Neural cell (in vitro differentiated cells): Measurements from ENCODE around the gene GLB1L.
A peak's percentile ranks its signal among the peaks of the same experiment; 100 is the strongest.

ENCODE experiments used
- CTCF ChIP-seq: fragments of 450-650 bp; IDR thresholded peaks from 2 replicates; pipeline ENCODE4 v1.5.1; 2014; ENCODE audit warnings: antibody characterized with exemption, mild to moderate bottlenecking, moderate library complexity; ENCODE audit not compliant: poor library complexity, severe bottlenecking
- EP300 ChIP-seq: fragments of 450-650 bp; conservative IDR thresholded peaks from 2 replicates; pipeline ENCODE4 v1.6.1; 2014; ENCODE audit warnings: antibody characterized with exemption, mild to moderate bottlenecking, moderate library complexity; ENCODE audit not compliant: poor library complexity, severe bottlenecking
- EZH2 ChIP-seq: fragments of 200-600, 300-800 bp; shearing (Covaris generic), sonication (generic); IDR thresholded peaks from 2 replicates; pipeline ENCODE4 v1.6.1; 2014; ENCODE audit warnings: antibody characterized with exemption, low read length, borderline replicate concordance, mild to moderate bottlenecking; ENCODE audit not compliant: insufficient read depth, poor library complexity, severe bottlenecking
- MXI1 ChIP-seq: fragments of 450-650 bp; conservative IDR thresholded peaks from 2 replicates; pipeline ENCODE4 v1.6.1; 2014; ENCODE audit warnings: antibody characterized with exemption, mild to moderate bottlenecking; ENCODE audit not compliant: poor library complexity, severe bottlenecking
- POLR2AphosphoS5 ChIP-seq: IDR thresholded peaks from 2 replicates; pipeline ENCODE4 v1.6.1; 2012
- RAD21 ChIP-seq: fragments of 450-650 bp; conservative IDR thresholded peaks from 2 replicates; pipeline ENCODE4 v1.6.1; 2014; ENCODE audit warnings: antibody characterized with exemption, mild to moderate bottlenecking, moderate library complexity
- REST ChIP-seq: IDR thresholded peaks from 2 replicates; pipeline ENCODE4 v1.6.1; 2012; ENCODE audit warnings: borderline replicate concordance
- SMC3 ChIP-seq: fragments of 450-650 bp; conservative IDR thresholded peaks from 2 replicates; pipeline ENCODE4 v1.6.1; 2014; ENCODE audit warnings: antibody characterized with exemption, mild to moderate bottlenecking, moderate library complexity; ENCODE audit not compliant: poor library complexity
- TAF1 ChIP-seq: IDR thresholded peaks from 2 replicates; pipeline ENCODE4 v1.6.1; 2012; ENCODE audit warnings: low read depth

- TF ChIP-seq CTCF (peak; percentile 43), POLR2AphosphoS5 (no peak), EP300 (no peak), RAD21 (no peak), REST (no peak), SMC3 (no peak), EZH2 (no peak), TAF1 (no peak), MXI1 (no peak)
These were observed 34.8 kb upstream of the GLB1L start for GRCh38 chr2:219279916-219280516.
